ENCODE data around the gene TMEM258.

Gene TMEM258

DNA sequence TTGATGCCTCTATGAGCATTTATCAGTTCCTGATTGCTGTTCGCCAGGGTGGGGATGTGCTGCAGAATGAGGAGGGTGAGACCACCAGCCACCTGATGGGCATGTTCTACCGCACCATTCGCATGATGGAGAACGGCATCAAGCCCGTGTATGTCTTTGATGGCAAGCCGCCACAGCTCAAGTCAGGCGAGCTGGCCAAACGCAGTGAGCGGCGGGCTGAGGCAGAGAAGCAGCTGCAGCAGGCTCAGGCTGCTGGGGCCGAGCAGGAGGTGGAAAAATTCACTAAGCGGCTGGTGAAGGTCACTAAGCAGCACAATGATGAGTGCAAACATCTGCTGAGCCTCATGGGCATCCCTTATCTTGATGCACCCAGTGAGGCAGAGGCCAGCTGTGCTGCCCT lies 3.1 kb upstream of the TMEM258 start:
- DNase-seq (ENCODE audit: low spot score) = no peak

GRCh38 chr11:61794579-61794978 lies 2.2 kb upstream of the TMEM258 start:
- no peak for DNase-seq (ENCODE audit: low spot score)

DNA sequence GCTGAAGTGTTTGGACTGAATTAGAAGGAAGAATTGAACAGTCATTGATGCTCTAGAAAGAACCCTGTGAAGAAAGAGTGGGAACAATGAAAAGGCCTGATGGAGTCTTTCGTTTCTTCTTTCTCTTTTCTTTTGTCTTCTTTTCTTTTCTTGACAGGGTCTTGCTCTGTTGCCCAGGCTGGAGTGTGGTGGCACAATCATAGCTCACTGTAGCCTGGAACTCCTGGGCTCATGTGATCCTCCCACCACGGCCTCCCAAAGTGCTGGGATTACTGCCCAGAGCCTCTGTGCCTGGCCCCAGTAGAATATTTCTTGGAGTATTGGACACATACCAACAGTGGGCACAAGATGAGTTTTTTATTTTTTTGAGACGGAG lies 1.4 kb upstream of the TMEM258 start:
- DNase-seq (ENCODE audit: low spot score) = no peak

- DNase-seq (ENCODE audit: low spot score) = no peak
These were observed 857 bp upstream of the TMEM258 start for GRCh38 chr11:61793083-61793828.

- DNase-seq (ENCODE audit: low spot score) = peak; percentile 90
These were observed 576 bp downstream of the TMEM258 start for GRCh38 chr11:61791737-61792309.

DNA sequence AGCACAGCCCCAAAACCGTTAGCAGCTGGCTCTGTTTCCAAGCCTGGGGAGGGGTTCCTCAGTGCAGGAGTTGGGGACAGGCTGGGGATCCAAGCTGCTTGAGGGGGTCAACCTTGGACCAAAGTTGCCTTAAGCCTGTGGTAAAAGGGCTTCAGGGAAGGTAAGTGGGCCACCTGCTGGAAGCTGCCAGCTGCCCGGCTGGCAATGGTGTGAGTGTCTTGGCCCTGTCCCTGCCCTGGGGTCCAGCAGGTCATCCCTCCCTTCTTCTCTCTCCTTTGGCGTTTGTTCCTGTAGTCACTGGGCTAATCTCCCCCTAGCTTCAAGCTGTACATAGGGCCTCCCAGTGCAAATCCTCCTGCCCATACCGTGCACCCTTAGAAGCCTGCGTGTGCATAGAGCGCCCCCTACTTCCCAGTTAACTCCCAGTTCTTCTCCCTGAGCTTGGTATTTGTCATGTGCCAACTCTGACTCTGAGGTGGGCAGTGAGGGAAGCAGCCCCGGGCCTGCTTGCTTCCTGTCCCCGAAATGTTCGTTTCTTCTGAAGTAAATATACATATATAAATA lies 4.4 kb downstream of the TMEM258 start:
- no peak for DNase-seq (ENCODE audit: low spot score)

DNA sequence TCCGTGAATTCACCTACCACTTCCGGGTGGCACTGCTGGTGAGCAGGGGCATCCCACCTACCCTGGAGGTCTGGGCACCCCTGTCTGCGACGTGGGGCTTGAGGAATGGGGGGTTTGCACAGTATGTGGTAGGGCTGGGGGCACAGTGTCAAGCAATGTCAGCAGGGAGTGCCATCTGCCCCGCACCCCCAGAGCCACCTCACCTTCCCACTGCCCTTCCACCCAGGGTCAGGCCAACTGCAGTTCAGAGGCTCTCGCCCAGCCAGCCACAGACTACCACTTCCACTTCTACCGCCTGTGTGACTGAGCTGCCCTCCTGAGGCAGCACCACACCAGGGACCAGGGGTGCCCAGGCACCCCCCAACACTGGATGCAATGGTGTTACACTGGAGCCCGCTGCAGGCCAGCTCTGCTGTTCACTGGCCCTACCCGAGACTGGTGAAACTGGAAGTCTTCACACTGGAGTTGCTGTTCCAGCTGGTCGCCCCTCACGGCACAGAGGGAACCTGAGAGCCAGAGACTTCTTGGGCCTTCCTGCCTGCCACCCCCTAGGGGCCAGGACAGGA lies 6.5 kb downstream of the TMEM258 start:
- DNase-seq (ENCODE audit: low spot score) = no peak

DNA sequence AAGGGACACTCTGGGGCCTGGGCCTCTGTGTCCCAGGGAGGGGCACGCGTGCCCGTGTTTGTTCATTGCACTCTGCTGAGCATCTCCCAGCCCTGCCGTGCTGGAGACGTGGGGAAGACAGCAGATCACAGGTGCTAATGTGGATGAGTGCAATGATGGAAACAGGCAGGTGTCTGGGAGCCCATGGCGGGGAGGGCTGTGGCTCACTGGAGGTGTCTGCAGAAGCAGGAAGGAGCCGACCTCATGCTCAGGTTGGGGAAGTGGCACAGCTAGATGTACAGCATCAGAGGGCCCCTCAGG lies 7.9 kb downstream of the TMEM258 start:
- no peak for DNase-seq (ENCODE audit: low spot score)

DNA sequence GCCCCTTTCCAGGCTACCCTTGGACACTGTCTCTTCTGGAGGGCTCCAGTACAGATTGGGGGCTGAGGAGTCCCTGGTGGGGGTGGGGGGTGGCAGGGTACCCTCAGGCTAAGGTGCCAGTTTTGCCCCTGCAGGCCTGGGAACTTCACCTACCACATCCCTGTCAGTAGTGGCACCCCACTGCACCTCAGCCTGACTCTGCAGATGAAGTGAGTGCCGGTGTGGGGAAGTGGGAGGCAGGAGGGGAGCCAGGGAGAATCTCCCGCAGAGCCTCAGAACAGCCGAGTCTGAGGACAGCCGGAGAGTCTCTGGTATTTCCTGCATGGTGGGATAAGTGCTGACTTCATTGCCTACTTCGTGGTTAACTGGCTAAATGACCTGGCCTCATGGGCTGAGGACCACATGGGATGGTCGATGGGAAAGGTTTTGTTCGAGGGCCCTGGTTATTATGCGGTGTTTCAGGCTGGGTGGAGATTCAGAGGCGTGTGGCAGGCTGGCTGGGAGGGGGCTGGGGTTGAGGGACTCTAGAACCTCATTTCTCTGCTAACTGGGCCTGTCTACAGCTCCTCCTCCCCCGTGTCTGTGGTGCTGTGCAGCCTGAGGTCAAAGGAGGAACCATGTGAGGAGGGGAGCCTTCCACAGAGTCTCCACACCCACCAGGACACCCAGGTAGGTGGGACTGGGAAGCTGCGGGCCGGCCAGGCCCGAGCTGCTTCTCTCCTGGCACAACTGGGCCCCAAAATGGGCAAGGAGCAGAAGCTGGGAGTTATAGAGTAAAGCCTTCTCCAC lies 8.5 kb downstream of the TMEM258 start:
- no peak for DNase-seq (ENCODE audit: low spot score)

DNA sequence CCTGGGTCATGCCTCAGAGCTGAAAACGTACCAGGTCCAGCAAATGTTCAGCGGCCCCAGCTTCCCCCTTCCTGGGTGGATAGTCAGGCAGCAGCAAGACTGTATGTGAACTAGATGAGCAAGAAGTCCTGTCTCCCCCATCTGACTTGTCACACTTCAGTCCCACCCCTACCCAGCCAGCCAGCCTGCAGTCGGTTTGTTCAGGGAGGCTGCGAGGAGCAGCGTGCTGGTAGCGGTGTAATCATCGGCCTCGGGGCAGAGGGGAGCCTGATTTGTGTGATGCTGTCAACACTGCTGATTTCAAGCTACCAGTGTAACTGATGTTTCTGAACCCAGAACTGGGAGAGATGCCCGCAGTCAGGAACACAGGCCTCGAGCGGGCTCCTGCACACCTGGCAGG lies 9.6 kb downstream of the TMEM258 start:
- no peak for DNase-seq (ENCODE audit: low spot score)

DNA sequence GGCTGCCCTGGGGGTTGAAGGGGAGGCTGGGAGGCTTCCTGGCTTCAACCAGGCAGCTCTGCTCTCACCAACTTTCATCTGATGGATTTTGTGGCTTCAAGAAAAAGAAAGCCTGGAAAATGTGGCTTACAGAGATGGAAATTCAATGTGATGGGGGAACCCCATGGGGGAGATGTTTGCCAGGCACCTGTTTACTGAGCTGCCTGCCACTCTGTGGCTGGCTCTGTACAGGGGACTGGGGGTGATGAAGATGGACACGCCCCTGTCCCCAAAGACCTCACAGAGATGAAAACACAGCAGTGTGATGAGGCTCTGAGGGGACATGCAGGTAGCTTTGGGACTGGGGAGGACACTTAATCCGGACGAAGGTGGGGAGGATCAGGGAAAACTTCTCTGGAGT lies 10.1 kb downstream of the TMEM258 start:
- DNase-seq (ENCODE audit: low spot score) = no peak

- DNase-seq (ENCODE audit: low spot score) = no peak
These were observed 10.8 kb downstream of the TMEM258 start for GRCh38 chr11:61781585-61781984.

- no peak for DNase-seq (ENCODE audit: low spot score)
These were observed 11.7 kb downstream of the TMEM258 start for GRCh38 chr11:61780581-61781162.

- DNase-seq (ENCODE audit: low spot score) = no peak
These were observed 12.5 kb downstream of the TMEM258 start for GRCh38 chr11:61779666-61780525.

GRCh38 chr11:61778920-61779650 lies 13.3 kb downstream of the TMEM258 start:
- no peak for DNase-seq (ENCODE audit: low spot score)

DNA sequence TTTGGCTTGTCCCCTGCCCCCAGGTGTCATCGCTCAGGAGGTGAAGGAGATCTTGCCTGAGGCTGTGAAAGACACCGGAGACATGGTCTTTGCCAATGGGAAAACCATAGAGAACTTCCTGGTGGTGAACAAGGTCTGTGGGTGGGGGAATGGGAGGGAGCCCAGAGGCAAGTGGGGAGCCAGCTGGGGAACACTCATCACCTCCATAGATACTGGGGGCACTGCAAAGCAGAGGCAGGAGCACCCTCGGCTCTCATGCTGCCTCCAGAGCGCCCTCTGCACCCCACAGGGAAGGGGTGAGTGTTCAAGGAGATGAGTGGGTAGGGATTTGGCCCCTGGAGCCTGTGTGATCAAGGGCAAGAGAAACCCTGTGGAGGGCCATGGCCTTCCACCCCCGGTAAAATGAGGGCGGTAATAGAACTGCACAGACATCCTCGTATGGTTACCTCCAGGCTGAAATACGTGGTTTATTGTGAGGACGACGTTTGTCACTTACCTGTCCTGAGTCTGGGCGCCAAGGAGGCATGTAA lies 14.0 kb downstream of the TMEM258 start:
- DNase-seq (ENCODE audit: low spot score) = no peak

- DNase-seq (ENCODE audit: low spot score) = peak; percentile 81
These were observed 14.9 kb downstream of the TMEM258 start for GRCh38 chr11:61777234-61778090.

GRCh38 chr11:61776561-61777075 lies 15.8 kb downstream of the TMEM258 start:
- peak; percentile 86 for DNase-seq (ENCODE audit: low spot score)
